ENCODE data around the gene RABL2B. TPM values are rescaled to one million over a fixed set of nuclear protein-coding genes. Genes with fewer than 3 reads are reported as not detected.

The RABL2B gene
- total RNA-seq, 1 donor: 18.6 TPM

DNA sequence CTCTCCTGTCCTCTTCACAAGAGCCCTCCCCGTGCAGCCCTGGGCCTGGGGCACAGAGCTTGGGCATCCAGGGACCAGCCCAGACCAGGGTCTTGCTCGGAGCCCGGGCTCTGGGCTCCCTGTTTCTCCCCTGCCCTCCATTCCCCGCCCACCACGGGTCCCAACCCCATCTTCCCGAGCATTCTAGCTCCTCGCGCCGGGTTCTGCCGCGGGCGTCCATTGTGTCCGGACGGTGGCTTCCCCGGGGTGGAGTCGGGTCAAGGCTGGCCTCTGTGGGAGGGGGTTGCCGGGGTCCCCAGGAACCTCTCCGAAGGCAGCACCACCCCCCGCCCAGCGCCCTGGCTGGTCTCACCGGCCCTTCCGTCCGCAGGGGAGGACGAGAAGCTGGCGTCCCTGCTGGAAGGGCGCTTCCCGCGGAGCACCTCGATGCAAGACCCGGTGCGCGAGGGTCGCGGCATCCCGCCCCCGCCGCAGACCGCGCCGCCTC, 63.6 kb downstream of the RABL2B start:
- no peak for DNase-seq (ENCODE audit: low read depth)
- no peak overlapping the region for H3K4me3 ChIP-seq (ENCODE audit: low read depth, low read length)
- TF ChIP-seq, protein P1, sequence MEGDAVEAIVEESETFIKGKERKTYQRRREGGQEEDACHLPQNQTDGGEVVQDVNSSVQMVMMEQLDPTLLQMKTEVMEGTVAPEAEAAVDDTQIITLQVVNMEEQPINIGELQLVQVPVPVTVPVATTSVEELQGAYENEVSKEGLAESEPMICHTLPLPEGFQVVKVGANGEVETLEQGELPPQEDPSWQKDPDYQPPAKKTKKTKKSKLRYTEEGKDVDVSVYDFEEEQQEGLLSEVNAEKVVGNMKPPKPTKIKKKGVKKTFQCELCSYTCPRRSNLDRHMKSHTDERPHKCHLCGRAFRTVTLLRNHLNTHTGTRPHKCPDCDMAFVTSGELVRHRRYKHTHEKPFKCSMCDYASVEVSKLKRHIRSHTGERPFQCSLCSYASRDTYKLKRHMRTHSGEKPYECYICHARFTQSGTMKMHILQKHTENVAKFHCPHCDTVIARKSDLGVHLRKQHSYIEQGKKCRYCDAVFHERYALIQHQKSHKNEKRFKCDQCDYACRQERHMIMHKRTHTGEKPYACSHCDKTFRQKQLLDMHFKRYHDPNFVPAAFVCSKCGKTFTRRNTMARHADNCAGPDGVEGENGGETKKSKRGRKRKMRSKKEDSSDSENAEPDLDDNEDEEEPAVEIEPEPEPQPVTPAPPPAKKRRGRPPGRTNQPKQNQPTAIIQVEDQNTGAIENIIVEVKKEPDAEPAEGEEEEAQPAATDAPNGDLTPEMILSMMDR (IDR thresholded peaks at IDR 0.05; ENCODE audit: insufficient read depth, low read depth, low read length): no peak

DNA sequence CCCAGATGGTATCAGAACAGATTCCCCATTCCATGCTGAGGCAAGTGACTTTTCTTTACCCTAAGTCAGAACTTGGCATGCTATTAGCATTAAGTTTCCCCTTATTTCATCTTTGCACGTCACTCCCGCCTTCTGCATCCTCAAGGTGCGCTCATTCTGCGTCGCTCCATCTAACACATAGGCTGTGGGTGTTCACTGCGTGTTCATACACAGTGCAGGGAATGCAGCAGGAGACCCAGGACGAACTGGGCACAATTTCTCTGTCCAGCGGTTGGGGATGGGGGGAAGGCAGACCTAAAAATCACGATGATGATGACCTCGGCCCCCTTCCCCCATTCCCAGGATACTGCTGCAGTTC, 65.1 kb downstream of the RABL2B start:
- DNase-seq (ENCODE audit: low read depth): no peak
- no peak overlapping the region for H3K4me3 ChIP-seq (ENCODE audit: low read depth, low read length)
- TF ChIP-seq, protein P1 (IDR thresholded peaks at IDR 0.05; ENCODE audit: insufficient read depth, low read depth, low read length): no peak

DNA sequence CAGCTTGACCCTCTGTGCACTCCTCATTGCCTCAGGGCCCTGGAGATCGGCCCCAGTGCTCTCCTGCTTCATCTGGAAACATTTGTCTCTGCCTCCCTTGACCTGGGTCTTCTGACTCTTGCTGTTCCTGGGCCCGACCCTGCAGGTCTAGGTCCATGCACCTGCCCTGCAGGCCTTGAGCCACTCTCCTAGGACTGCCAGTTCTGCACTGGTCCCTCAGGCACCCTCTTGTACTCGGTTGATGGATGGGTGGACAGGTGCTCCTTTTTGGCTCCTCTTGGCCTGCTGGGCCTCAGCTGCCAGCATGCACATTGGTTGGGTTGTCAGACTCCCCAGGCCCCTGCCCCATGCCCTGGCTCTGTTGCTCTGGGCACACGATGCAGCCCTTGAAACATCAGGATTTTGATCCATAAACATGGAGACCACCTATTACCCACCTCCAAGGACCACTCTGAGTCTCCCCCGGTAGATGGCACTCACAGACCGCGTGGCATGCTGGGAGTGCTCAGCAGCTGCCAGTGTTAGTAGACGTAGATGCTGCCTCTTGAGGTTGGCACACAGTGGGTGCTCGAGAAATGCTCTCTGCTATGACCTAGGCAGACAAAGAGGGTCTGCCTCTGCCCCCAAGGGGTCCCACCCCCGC, 65.6 kb downstream of the RABL2B start:
- no peak for DNase-seq (ENCODE audit: low read depth)
- H3K4me3 ChIP-seq (ENCODE audit: low read depth, low read length): no peak overlapping the region
- TF ChIP-seq, protein P1 (IDR thresholded peaks at IDR 0.05; ENCODE audit: insufficient read depth, low read depth, low read length): no peak

Other genes with a start within 250 kb of the RABL2B start
- 0.32 TPM in 1 of 2 replicates, not detected in the other for gene KLHDC7B, start 237.7 kb downstream of the RABL2B start, total RNA-seq
- not detected in 2 replicates for gene SYCE3, start 220.7 kb downstream of the RABL2B start, total RNA-seq
- gene CPT1B, start 205.2 kb downstream of the RABL2B start, total RNA-seq: 3.2 and 3.9 TPM in 2 replicates
- 18.1 and 24.5 TPM in 2 replicates for gene CHKB, start 200.8 kb downstream of the RABL2B start, total RNA-seq
- gene MAPK8IP2, start 182.8 kb downstream of the RABL2B start, total RNA-seq: 0.32 and 0.43 TPM in 2 replicates
- 9.9 and 19.0 TPM in 2 replicates for gene ARSA, start 155.5 kb downstream of the RABL2B start, total RNA-seq
- gene SHANK3, start 110.8 kb downstream of the RABL2B start, total RNA-seq: 0.64 and 0.86 TPM in 2 replicates
- not detected in 2 replicates for gene ACR, start 45.4 kb downstream of the RABL2B start, total RNA-seq